Activated T-helper 2 cell treated with anti-CD3 and anti-CD28 coated beads, Interferon-gamma antibody, Interleukin-2, Interleukin-4, amounts not matched to agents 10 μg/mL and 5 μg/mL and 100 μg/mL, durations not matched to agents 14 hours and 24 hours and 36 hours (primary cell): ENCODE data around the gene MEX3D. TPM values are rescaled to one million over a fixed set of nuclear protein-coding genes. Genes with fewer than 3 reads are reported as not detected.
"Not testable (repeated sequence)": the region's sequence is repeated elsewhere in the genome, so short reads cannot be mapped to it uniquely, and the experiment has no call there.

Source experiments
- DNase-seq: peaks from one replicate; pipeline ENCODE4 v3.0.0; 2021; ENCODE audit warnings: low spot score
- H3K27ac Mint-ChIP-seq: one replicate; pipeline ENCODE4 v1.8.0; 2021; ENCODE audit warnings: mixed read lengths
- H3K27me3 Mint-ChIP-seq: one replicate; pipeline ENCODE4 v1.8.0; 2021; ENCODE audit warnings: low read depth, mixed read lengths
- H3K36me3 Mint-ChIP-seq: one replicate; pipeline ENCODE4 v1.8.0; 2021; ENCODE audit warnings: low read depth, mixed read lengths
- H3K4me1 Mint-ChIP-seq: one replicate; pipeline ENCODE4 v1.8.0; 2021; ENCODE audit warnings: low read depth, mixed read lengths
- H3K4me3 Mint-ChIP-seq: one replicate; pipeline ENCODE4 v1.8.0; 2021; ENCODE audit warnings: low read depth, mild to moderate bottlenecking, moderate library complexity, mixed read lengths
- H3K9me3 Mint-ChIP-seq: one replicate; pipeline ENCODE4 v1.8.0; 2021; ENCODE audit warnings: mixed read lengths
- intact Hi-C: fragments of 100-400 bp; cut with micrococcal nuclease; formaldehyde crosslinking; loops from one replicate; pipeline ENCODE4 v1.15.1; 2023
- total RNA-seq: library from RNA; stranded (reverse); gene quantifications from 2 replicates; pipeline ENCODE4 v1.2.3, GENCODE V29; 2022

The MEX3D gene
- total RNA-seq, 1 donor from 2014 or later: 15.4 TPM

DNA sequence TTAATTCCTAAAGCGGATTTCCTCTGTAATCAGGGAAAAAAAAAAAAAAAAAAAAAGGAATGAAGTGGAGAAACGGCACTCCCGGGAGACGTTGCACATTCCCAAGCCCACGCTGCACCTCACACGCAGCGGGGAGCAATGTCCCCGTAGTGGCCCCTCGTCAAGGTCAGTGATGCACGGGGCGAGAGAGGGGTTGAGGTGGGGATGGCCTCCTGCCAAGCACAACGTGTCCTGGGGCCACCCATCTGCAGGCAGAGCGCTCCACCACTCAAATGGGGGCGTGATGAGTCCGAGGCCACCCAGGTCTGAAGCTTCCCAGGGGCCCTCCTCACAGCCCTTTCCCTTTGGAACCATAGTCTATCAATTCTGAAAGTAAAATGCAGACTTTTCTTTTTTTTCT, 29.1 kb downstream of the MEX3D start:
- H3K27ac Mint-ChIP-seq: no peak overlapping the region
- H3K9me3 Mint-ChIP-seq: no peaks in the 10 kb centered on the region
- H3K4me1 Mint-ChIP-seq: no peaks in the 10 kb centered on the region
- no peaks in the 10 kb centered on the region for H3K36me3 Mint-ChIP-seq
- intact Hi-C loops: no loop called here
- no peak for DNase-seq
- no peak overlapping the region for H3K4me3 Mint-ChIP-seq
- peaks cover 12% of the 10 kb centered on the region for H3K27me3 Mint-ChIP-seq

GRCh38 chr19:1535699-1536098, 32.4 kb downstream of the MEX3D start:
- intact Hi-C loops, H3K9me3 Mint-ChIP-seq, H3K27me3 Mint-ChIP-seq, H3K4me1 Mint-ChIP-seq, H3K36me3 Mint-ChIP-seq, DNase-seq, H3K27ac Mint-ChIP-seq, H3K4me3 Mint-ChIP-seq: not testable (repeated sequence)

DNA sequence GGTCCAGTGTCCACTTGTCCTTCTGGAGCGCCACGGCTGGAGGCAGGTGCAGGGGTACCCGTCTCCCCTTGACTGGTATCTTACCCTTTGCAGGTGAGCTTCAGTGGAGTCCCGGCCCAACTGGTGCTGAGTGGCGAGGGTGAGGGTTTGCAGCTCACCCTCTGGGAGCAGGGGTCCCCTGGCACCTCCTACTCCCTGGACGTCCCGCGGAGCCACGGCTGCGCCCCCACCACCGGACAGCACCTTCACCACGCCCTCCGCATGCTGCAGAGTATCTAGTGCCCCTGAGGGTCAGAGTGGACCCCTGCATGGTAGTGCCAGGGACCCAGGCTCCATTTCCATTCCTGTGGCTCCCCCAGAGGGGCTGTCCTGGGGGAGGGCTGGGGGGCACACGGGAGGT, 33.2 kb downstream of the MEX3D start:
- Mint-ChIP-seq H3K27me3 (no peaks in the 10 kb centered on the region), H3K36me3 (no peaks in the 10 kb centered on the region), H3K4me1 (no peaks in the 10 kb centered on the region), H3K9me3 (no peaks in the 10 kb centered on the region), H3K4me3 (no peak overlapping the region), H3K27ac (no peak overlapping the region)
- intact Hi-C loops: no loop called here
- DNase-seq: no peak

DNA sequence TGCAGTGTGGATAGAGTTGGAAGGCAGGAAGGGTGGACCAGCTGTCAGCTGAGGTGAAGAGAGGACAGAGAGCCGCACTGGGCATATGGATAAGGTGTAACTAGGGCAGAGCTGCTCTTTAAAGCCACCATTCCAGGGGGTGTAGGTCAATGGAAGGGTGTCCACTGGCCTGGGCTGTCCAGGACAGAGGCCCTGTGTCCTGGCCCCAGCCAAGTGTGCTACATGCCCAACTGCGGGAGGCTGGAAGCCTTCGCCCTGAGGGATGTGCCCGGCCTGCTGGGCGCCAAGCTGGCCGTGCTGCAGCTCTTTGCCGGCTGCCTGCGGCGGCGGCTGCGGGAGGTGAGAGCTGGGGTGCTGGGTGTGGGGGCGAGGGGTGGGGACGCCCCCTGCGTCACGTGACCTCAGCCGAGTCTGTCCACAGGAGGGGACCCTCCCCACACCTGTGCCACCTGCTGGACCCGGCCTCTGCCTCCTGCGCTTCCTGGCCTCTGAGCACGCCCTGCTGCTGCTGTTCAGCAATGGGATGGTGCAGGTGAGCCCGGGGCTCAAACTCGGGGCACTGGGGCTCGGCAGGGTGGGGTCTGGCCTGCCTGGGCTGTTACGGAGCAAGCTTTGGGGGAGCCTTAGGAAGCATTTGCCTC, 34.5 kb downstream of the MEX3D start:
- Mint-ChIP-seq H3K4me1 (no peaks in the 10 kb centered on the region), H3K4me3 (no peak overlapping the region), H3K9me3 (no peaks in the 10 kb centered on the region), H3K27me3 (no peaks in the 10 kb centered on the region), H3K36me3 (no peaks in the 10 kb centered on the region), H3K27ac (no peak overlapping the region)
- DNase-seq: no peak
- intact Hi-C loops: no loop called here

DNA sequence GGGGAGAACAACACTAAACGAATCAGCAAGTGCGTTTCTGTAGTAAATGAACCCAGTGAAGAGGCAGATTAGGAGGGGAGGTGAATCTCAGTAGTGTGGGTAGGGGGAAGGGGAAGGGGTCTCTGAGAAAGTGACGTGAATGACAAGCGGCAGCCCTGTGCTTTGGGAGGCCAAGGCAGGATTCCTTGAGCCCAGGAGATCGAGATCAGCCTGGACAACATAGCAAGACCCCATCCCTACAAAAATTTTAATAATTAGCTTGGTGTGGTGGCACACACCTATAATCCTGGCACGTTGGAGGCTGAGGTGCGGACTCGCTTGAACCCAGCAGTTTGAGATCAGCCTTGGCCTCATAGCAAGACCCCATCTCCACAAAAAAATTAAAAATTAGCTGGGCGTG, 36.1 kb downstream of the MEX3D start:
- no peak for DNase-seq
- intact Hi-C loops: no loop called here
- Mint-ChIP-seq H3K27ac (no peak overlapping the region), H3K9me3 (no peaks in the 10 kb centered on the region), H3K27me3 (no peaks in the 10 kb centered on the region), H3K4me3 (no peak overlapping the region), H3K4me1 (no peaks in the 10 kb centered on the region), H3K36me3 (no peaks in the 10 kb centered on the region)

GRCh38 chr19:1531587-1531986, 36.5 kb downstream of the MEX3D start:
- H3K9me3 Mint-ChIP-seq: no peaks in the 10 kb centered on the region

DNA sequence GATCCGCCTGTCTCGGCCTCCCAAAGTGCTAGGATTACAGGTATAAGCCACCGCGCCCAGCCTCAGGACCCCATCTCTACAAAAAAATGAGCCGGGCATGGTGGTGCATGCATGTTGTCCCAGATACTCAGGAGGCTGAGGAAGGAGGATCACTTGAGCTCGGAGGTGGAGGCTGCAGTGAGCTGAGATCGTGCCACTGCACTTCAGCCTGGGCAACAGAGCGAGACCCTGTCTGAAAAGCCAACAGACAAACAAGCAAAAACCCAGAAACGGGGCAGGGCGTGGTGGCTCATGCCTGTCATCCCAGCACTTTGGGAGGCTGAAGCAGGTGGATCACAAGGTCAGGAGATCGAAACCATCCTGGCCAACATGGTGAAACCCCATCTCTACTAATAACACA, 37.3 kb downstream of the MEX3D start:
- H3K36me3 Mint-ChIP-seq, H3K4me3 Mint-ChIP-seq, DNase-seq, intact Hi-C loops, H3K4me1 Mint-ChIP-seq, H3K27me3 Mint-ChIP-seq, H3K9me3 Mint-ChIP-seq, H3K27ac Mint-ChIP-seq: not testable (repeated sequence)

More at GRCh38 chr19:1531587-1531986, 36.5 kb downstream of the MEX3D start:
- H3K27me3 Mint-ChIP-seq: no peaks in the 10 kb centered on the region
- H3K4me3 Mint-ChIP-seq: no peak overlapping the region
- no peak for DNase-seq
- no peaks in the 10 kb centered on the region for H3K4me1 Mint-ChIP-seq
- intact Hi-C loops: no loop called here
- no peaks in the 10 kb centered on the region for H3K36me3 Mint-ChIP-seq
- no peak overlapping the region for H3K27ac Mint-ChIP-seq

DNA sequence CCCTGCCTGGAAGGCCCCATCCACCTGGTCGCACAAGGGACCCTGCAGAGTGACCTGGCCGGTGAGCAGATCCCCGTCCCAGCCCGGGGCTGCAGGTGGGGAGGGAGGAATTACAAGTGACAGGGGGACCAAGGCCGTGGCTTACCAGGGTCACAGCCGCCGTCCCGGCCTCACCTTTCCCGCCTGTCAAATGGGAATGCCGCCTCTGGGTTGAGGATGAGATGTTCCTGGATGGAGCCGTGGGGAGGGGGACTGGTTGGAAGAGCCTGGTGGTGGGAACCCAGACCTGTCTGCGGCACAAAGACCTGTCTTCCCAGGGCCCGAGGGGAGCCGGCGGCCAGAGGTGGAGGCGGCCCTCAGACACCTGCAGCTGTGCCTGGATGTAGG, 38.7 kb downstream of the MEX3D start:
- Mint-ChIP-seq H3K27me3 (peaks cover 7% of the 10 kb centered on the region), H3K36me3 (no peaks in the 10 kb centered on the region), H3K27ac (no peak overlapping the region), H3K9me3 (no peaks in the 10 kb centered on the region), H3K4me1 (peaks cover 1% of the 10 kb centered on the region), H3K4me3 (no peak overlapping the region)
- no peak for DNase-seq
- intact Hi-C loops: no loop called here

- Mint-ChIP-seq H3K4me3 (no peak overlapping the region), H3K9me3 (no peaks in the 10 kb centered on the region), H3K36me3 (no peaks in the 10 kb centered on the region), H3K27ac (no peak overlapping the region), H3K27me3 (peaks cover 9% of the 10 kb centered on the region), H3K4me1 (peaks cover 1% of the 10 kb centered on the region)
- DNase-seq: no peak
- intact Hi-C loops: no loop called here
Observed at GRCh38 chr19:1528596-1529429, 39.3 kb downstream of the MEX3D start.

GRCh38 chr19:1527650-1528309, 40.3 kb downstream of the MEX3D start:
- Mint-ChIP-seq H3K4me1 (peaks cover 1% of the 10 kb centered on the region), H3K9me3 (no peaks in the 10 kb centered on the region), H3K36me3 (no peaks in the 10 kb centered on the region), H3K4me3 (no peak overlapping the region), H3K27me3 (peaks cover 9% of the 10 kb centered on the region), H3K27ac (no peak overlapping the region)
- DNase-seq: no peak
- intact Hi-C loops: no loop called here

DNA sequence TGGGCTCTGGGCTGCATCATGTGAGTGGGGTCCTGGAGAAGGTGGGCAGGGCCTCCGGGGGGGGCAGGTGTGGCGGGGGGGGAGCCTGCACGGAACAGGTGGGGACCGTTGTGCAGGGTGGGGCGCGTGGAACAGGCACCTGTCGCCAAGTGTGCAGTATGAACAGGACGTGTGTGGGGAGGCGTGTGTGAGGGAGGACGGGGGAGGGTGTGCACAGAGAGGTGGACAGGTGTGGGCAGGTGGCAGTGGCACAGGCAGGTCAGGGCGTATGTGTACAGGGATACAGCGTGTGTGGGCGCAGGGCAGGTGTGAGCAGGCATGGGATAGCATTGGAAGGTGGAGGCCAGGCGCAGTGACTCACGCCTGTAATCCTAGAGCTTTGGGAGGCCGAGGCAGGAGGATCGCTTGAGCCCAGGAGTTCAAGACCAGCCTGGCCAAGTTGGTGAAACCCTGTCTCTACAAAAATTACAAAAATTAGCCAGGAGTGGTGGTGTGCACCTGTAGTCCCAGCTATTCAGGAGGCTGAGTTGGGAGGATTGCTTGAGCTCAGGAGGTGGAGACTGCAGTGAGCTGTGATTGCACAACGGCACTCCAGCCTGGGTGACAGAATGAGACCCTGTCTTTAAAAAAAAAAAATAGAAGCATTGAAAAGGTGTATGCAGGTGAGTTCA, 41.0 kb downstream of the MEX3D start:
- DNase-seq: no peak
- Mint-ChIP-seq H3K27me3 (peaks cover 9% of the 10 kb centered on the region), H3K4me1 (peaks cover 1% of the 10 kb centered on the region), H3K36me3 (no peaks in the 10 kb centered on the region), H3K9me3 (no peaks in the 10 kb centered on the region), H3K4me3 (no peak overlapping the region), H3K27ac (no peak overlapping the region)
- intact Hi-C loops: no loop called here

- H3K9me3 Mint-ChIP-seq: no peaks in the 10 kb centered on the region
- H3K36me3 Mint-ChIP-seq: no peaks in the 10 kb centered on the region
- H3K4me1 Mint-ChIP-seq: peaks cover 1% of the 10 kb centered on the region
- DNase-seq: no peak
- H3K27me3 Mint-ChIP-seq: peaks cover 12% of the 10 kb centered on the region
- H3K4me3 Mint-ChIP-seq: no peak overlapping the region
- intact Hi-C loops: no loop called here
- H3K27ac Mint-ChIP-seq: no peak overlapping the region
Observed at GRCh38 chr19:1526066-1526778, 41.9 kb downstream of the MEX3D start.
